Stimulated activated CD4-positive, alpha-beta T cell treated with anti-CD3 and anti-CD28 coated beads, TNF-alpha, amount 100 ng/mL, for 24 hours (primary cell): Measurements from ENCODE around the gene TAF12.
"Not testable (repeated sequence)": the region's sequence is repeated elsewhere in the genome, so short reads cannot be mapped to it uniquely, and the experiment has no call there.

Source experiments
- DNase-seq, 3 experiments: peaks; one replicate each; pipeline ENCODE4 v3.0.0-alpha.2; 2020; ENCODE audit warnings: low read depth in 3 of 3

Gene TAF12, protein sequence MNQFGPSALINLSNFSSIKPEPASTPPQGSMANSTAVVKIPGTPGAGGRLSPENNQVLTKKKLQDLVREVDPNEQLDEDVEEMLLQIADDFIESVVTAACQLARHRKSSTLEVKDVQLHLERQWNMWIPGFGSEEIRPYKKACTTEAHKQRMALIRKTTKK

DNA sequence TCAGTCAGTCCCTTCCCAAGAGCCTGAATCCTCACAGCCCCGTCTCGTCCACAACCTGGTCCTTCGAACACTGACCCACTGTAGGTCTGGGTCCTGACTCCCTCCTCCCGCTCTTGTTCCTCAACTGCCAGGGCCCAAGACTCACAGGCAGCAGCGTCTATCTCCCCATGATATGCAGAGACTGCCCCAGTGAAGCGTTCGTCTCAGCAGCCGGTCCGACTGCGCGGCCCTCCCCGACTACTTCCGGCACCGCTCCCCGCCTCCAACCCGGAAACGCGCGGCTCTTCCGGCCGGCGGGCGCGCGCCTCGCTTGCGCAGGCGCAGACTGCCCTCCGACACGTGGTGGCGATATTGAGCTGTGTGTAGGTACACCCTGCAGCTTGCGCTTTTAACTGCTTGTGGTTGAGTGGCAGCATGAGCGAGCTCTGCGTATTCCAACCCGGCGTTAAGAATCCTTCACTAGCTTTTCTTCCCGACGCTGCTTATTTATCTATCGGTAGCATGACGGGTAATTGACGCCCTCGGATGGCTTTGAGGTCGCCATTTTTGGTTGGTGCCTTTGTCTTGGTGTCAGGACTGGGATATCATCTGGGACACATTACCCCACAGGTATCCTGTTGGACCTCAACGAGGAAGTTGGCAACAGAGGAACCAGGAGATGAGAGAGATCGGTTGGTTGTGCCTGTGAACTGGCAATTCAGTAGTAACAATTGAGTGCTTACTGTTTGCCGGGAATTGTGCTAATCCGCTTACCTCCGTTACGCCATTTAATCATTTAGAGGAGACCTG, at the start of gene TAF12:
TAF12 (minus strand) TSS at position 221 of the 789 bp plus-strand sequence. CDS start 20,986 bp downstream, outside the sequence.
- peak; percentile 82 to 87 (median 86) for DNase-seq

GRCh38 chr1:28691627-28692026, 48.8 kb upstream of the TAF12 start:
- DNase-seq: not testable (repeated sequence)

DNA sequence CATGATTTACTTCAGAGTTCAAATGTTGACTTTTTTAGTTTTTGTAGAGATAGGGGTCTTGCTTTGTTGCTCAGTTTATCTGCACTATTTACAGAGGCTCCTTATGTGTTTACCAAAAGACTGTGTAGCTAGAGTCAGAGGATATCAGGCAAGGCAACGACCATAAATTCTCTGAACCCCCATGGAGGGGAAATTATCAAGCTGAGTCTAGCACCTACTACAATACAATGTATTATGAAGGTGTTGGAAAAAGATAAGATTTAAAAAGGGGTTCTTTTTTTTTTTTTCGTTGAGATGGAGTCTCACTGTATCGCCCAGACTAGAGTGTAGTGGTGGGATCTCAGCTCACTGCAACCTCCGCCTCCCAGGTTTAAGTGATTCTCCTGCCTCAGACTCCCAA, 42.1 kb upstream of the TAF12 start:
- DNase-seq: no peak

DNA sequence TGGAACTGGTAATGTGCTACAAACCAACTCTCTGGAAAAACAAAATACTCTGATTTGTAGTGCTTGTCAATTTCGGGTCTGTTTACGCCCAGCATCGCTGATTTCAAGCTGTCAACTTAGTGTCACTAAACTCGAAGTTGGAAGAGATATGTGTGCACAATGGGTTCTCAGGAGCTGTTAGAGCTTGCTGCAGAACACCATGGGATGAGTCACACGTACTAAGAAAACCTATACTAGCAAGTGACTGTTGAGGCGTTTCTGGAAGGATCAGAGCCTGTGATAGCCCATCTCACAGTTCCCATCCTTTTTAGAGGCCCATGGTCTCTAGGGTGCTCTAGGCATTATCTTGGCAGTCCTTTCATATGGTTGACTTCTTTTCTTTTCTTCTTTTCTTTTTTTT, 40.0 kb upstream of the TAF12 start:
- DNase-seq: no peak

DNA sequence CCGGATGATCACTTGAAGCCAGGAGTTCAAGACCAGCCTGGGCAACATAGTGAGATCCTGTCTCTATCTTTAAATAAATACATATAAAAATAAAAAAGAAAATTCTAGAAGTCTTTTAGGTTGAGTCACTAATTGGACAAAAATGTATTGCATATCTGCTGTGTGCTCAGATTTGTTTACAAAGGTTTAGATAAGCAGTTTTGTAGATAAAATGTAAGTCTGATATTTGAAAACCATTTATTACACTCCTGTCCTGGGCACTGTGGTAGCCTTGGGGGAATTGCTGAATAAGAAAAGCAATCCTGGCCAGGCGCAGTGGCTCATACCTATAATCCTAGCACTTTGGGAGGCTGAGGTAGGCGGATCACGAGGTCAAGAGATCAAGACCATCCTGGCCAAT, 37.3 kb upstream of the TAF12 start:
- DNase-seq: no peak

GRCh38 chr1:28675924-28676257, 33.0 kb upstream of the TAF12 start:
- DNase-seq: no peak

- not testable (repeated sequence) for DNase-seq
Observed at GRCh38 chr1:28672971-28673370, 30.1 kb upstream of the TAF12 start.

DNA sequence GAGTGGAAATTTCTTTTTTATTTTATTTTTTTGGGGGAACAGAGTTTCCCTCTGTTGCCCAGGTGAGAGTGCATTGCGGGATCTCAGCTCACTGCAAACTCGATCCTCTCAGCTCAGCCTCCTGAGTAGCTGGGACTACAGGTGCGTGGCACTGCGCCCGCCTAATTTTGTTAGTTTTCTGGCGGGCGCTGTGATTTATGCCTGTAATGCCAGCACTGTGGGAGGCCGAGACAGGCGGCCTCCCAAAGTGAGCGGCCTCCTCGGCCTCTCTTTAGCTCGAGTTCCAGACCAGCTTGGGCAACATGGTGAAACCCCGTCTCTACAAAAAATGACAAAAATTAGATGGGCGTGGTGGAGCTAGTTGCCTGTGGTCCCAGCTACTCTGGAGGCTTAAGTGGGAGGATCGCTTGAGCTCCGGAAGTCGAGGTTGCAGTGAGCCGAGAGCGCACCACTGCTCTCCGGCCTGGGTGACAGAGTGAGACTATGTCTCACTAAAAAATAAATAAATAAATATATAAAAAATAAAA, 28.4 kb upstream of the TAF12 start:
- no peak for DNase-seq

- peak; percentile 19 to 34 (median 22) for DNase-seq
Observed at GRCh38 chr1:28668956-28669723, 26.3 kb upstream of the TAF12 start.

DNA sequence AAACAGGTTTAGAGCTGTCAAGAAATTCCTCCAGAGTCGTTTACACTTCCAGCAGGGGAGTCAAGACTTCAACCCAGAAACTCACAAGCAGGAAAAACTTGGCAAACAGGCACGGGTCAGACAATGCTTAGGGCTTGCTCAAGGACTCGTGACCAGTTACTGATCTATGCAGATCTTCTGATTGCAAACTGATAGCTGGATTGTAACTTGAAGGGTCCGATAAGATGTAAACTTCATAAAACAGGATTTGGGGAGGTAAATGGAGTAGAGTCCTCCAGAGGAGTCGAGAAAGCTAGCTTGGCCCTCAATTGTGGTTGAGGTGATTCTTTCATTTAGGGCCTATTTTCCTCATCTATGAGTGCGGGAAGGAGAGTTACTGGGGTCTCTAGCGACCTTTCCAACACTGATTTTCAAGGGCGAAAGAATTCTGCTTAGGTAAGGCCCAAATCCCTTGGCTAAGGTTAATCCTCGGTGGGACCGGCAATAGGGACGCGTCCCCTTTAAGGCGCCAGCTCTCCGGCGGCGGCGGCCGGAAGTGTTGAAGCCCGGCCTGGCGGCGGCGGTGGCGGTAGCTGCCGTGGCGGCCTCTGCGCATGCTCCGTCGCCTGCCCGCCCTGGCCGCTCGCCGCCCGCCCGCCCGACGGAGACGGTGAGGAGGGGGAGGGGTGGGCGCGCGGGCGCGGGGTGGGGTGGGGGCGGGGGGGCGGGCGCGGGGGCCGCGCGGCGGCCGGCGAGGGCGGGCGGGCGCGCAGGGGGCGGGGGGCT, 25.5 kb upstream of the TAF12 start, which contains the start of gene GMEB1:
GMEB1 (plus strand) TSS at position 594 of the 765 bp plus-strand sequence. CDS start 14,829 bp downstream, outside the sequence.
- DNase-seq: peak; percentile 66 to 84 (median 76)

DNA sequence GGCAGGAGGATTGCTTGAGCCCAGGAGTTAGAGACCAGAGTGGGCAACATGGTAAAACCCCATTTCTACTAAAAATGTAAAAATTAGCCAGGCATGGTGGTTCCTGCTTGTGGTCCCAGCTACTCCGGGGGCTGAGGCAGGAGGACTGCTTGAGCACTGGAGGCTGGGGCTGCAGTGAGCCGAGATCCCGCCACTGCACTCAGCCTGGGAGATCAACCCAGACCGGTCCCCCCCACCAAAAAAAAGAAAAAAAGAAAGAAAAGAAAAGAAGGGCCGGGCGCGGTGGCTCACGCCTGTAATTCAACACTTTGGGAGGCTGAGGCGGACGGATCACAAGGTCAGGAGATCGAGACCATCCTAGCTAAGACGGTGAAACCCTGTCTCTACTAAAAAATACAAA, 23.9 kb upstream of the TAF12 start:
- DNase-seq: no peak

DNA sequence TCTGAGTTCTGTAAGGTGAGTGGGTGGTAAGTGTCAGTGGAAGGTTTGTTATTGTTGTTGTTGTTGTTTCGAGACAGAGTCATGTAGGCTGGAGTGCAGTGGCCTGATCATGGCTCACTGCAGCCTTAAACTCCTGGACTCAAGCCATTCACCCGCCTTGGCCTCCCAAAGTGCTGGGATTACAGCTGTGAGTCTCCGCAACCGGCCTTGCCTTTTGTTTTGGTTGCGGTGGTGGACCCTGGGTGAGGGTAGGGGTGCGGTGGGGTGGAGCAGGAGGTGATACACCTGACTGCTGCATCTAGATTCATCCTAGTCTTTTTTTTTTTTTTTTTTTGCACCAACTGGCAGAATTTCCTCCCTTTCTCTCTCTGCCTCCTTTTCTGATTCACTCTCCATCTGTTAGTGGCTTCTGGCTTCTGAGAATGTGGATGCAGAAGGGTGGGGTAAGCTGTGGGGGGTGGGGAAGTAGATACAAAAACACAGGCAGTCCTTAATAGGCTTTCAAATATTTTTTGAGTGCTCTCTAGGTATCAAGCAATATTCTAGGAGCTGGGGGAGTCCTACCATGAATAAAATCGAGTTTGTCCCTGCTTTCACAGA, 21.1 kb upstream of the TAF12 start:
- DNase-seq: no peak

GRCh38 chr1:28656335-28656734, 13.5 kb upstream of the TAF12 start:
- no peak for DNase-seq

DNA sequence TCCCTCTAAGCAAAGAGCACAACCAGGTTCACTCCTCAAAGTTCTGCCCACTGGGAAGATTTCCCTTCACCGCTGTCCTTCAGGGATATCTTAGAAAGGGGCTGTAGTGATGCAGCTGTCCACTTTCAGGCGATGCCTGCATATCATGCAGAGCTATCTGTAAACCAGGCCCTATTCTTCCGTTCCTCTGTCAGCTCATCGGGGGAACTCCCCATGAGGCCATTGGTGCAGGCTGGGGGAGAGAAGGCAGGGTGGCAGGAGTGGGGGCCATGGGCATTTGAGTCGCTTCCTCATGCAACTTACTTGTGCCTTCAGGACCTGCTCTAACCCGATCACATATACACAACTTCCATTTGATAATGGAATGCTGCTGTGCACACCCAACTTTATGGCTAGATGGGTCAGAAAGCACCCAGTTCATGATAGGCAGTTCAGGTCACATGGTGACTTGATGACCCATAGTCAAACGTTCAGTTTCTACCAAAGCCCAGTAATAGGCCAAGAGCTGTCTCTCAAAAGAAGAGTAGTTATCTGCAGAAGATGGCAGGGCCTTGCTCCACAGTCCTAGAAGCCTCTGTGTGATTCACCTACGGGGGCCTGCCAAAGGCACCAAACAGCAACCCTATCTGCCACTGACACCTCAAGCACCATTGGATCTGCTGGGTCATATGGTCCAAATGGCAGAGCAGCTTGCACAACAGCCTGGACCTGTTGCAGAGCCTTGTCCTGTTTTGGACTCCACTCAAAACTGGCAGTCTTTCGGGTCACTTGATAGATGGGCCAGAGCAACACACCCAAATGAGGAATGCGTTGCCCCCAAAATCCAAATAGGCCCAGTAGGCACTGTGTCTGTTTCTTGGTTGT, 12.8 kb upstream of the TAF12 start:
- DNase-seq: not testable (repeated sequence)

- not testable (repeated sequence) for DNase-seq
Observed at GRCh38 chr1:28653870-28654269, 11.0 kb upstream of the TAF12 start.

- not testable (repeated sequence) for DNase-seq
Observed at GRCh38 chr1:28653063-28653462, 10.2 kb upstream of the TAF12 start.

- peak; percentile 74 to 89 (median 80) for DNase-seq
Observed at GRCh38 chr1:28648474-28649198, 5.8 kb upstream of the TAF12 start, which contains the start of gene RNU11. Gene RNU11 (plus strand): TSS chr1:28648600.

- DNase-seq: peak; percentile 71 to 83 (median 77)
Observed at GRCh38 chr1:28648008-28648473, 5.2 kb upstream of the TAF12 start.

DNA sequence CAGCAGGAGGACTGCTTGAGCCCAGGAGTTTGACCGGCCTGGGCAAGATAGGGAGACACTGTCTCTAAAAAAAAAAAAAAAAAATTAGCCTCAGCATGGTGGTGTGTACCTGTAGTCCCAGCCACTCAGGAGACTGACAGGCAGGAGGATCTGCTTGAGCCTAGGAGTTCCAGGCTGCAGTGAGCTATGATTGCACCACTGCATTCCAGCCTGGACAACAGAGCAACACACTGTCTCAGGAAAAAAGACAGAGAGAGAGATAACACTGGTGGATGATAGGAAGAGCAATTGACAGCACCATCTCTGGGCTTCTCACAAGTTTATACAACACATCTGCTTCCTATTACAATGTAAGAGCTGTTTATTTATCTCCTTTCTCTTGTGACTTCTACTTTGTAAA, 3.2 kb upstream of the TAF12 start:
- DNase-seq: no peak
